Measurements from ENCODE around the gene PMM2.

DNA sequence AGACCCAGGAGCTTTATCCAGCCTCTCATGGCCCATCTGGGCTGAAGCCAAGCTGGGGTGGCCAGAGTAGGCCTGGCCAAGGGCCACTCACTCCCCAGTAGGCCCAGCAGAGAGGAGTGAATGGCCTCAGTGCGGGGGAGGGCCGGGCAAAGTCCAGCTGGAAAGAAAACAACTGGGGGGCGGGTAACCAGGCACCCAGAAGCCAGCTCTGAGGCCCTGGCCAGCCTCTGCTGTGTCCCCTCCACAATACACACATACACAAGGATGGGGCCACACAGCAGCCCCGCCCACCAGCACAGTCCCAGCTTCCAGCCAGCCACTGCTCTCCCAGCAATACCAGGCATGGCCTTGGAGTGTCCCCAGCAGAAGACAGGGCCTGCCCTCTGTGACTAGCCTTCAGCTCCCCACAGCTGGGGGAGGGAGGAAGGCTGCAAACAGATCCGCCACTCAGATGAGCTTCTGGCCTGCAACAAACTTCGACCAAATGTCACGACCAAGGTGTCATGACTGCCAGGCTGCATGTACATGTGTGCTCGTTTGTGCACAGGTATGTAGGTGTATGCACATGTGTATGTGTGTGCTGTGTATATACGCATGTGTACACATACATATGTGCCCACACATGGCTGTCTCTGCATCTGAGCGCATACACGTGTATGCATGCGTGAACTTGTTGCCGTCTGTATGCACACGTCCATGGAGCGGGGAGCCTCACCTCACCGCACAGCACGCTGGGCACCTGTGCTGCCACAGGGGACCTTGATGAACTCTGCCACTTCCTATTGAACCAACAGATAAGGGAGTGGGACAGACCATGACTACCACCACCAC, 66.2 kb downstream of the PMM2 start:
- TF ChIP-seq, protein P1, sequence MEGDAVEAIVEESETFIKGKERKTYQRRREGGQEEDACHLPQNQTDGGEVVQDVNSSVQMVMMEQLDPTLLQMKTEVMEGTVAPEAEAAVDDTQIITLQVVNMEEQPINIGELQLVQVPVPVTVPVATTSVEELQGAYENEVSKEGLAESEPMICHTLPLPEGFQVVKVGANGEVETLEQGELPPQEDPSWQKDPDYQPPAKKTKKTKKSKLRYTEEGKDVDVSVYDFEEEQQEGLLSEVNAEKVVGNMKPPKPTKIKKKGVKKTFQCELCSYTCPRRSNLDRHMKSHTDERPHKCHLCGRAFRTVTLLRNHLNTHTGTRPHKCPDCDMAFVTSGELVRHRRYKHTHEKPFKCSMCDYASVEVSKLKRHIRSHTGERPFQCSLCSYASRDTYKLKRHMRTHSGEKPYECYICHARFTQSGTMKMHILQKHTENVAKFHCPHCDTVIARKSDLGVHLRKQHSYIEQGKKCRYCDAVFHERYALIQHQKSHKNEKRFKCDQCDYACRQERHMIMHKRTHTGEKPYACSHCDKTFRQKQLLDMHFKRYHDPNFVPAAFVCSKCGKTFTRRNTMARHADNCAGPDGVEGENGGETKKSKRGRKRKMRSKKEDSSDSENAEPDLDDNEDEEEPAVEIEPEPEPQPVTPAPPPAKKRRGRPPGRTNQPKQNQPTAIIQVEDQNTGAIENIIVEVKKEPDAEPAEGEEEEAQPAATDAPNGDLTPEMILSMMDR (IDR thresholded peaks at IDR 0.05; ENCODE audit: borderline replicate concordance, extremely low read depth, low read length, poor library complexity, severe bottlenecking) = no peak
- no peak for TF ChIP-seq EZH2 (IDR thresholded peaks at IDR 0.05; ENCODE audit: borderline replicate concordance, low read depth, low read length, severe bottlenecking)
